Type B pancreatic cell (in vitro differentiated cells): ENCODE measurements around the gene RERE. TPM values are rescaled to one million over a fixed set of nuclear protein-coding genes. Genes with fewer than 3 reads are reported as not detected.
A peak's percentile ranks its signal among the peaks of the same experiment; 100 is the strongest.

Experiments
- DNase-seq: peaks from one replicate; pipeline ENCODE4 v3.0.0; 2021; ENCODE audit warnings: mixed read lengths; ENCODE audit not compliant: unreplicated experiment; ENCODE audit errors: extremely low spot score
- H3K27ac Mint-ChIP-seq: 2 replicates; pipeline ENCODE4 v1.8.0; 2021; ENCODE audit warnings: mild to moderate bottlenecking, mixed read lengths
- H3K27me3 Mint-ChIP-seq: 2 replicates; pipeline ENCODE4 v1.8.0; 2021; ENCODE audit warnings: mixed read lengths
- H3K36me3 Mint-ChIP-seq: 2 replicates; pipeline ENCODE4 v1.8.0; 2021; ENCODE audit warnings: mixed read lengths
- H3K4me1 Mint-ChIP-seq: one replicate; pipeline ENCODE4 v1.8.0; 2021; ENCODE audit warnings: mixed read lengths; ENCODE audit not compliant: unreplicated experiment
- H3K4me3 Mint-ChIP-seq: 2 replicates; pipeline ENCODE4 v1.8.0; 2021; ENCODE audit warnings: mild to moderate bottlenecking, mixed read lengths
- H3K9me3 Mint-ChIP-seq: 2 replicates; pipeline ENCODE4 v1.8.0; 2021; ENCODE audit warnings: mixed read lengths
- total RNA-seq: library from RNA; stranded (reverse); gene quantifications from 2 replicates; pipeline ENCODE4 v1.2.1, GENCODE V29; 2021; ENCODE audit warnings: low replicate concordance
- TF ChIP-seq, protein P1 (sequence below): fragments of 200-600 bp; sonication (generic); conservative IDR thresholded peaks from 2 replicates; pipeline ENCODE4 v1.5.0; 2021; ENCODE audit warnings: antibody characterized with exemption, mild to moderate bottlenecking

The RERE gene
- total RNA-seq, 1 donor from 2014 or later, result 141 TPM

DNA sequence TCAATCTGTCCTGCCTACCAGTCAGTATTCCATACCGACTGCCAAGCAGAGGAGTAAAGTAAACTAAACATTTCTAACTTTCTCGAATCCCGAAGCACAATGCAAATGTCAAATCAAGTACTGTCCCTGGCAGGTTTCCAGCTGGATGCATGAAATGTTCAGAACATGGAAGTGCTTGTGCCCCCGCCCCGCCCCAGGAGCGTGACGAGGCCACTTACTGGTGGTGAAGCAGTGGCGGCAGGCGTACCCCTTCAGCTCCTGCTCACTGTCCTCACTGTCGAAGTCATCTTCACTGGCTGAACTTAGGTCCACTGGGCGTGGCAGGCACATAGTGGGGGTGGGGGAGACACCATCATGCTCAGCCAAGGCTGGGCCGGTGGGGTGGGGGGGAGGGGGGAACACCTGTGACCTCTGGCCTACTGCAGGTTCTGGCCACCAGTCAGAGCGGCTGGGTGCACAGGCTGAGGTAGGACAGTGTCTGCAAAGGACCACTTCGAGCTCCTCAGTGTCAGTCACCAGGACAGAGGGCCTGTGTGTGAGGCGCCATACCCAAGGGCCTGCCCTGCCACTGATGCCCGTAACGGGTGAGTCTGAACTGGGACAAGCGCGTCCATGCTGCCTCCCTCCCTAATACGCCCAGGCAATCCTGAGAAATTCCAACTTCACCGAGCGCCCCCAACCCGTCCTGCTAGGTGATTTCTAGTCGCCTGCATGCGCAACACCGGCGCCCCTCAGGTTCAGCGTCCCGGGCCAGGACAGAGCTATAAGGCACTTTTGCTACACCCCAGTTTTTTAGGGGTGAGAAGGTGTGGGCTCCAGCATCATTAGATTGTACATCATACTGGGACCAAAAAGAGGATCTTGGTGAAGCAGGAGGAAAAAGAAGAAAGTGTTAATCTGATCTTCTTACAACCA lies 452.7 kb downstream of the RERE start:
- Mint-ChIP-seq H3K27me3 (no peaks in the 10 kb centered on the region), H3K9me3 (no peaks in the 10 kb centered on the region), H3K4me1 (peaks cover 23% of the 10 kb centered on the region), H3K36me3 (peaks cover 10% of the 10 kb centered on the region), H3K27ac (no peak overlapping the region), H3K4me3 (no peak overlapping the region)
- TF ChIP-seq, protein P1, sequence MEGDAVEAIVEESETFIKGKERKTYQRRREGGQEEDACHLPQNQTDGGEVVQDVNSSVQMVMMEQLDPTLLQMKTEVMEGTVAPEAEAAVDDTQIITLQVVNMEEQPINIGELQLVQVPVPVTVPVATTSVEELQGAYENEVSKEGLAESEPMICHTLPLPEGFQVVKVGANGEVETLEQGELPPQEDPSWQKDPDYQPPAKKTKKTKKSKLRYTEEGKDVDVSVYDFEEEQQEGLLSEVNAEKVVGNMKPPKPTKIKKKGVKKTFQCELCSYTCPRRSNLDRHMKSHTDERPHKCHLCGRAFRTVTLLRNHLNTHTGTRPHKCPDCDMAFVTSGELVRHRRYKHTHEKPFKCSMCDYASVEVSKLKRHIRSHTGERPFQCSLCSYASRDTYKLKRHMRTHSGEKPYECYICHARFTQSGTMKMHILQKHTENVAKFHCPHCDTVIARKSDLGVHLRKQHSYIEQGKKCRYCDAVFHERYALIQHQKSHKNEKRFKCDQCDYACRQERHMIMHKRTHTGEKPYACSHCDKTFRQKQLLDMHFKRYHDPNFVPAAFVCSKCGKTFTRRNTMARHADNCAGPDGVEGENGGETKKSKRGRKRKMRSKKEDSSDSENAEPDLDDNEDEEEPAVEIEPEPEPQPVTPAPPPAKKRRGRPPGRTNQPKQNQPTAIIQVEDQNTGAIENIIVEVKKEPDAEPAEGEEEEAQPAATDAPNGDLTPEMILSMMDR, result no peak
- no peak for DNase-seq

DNA sequence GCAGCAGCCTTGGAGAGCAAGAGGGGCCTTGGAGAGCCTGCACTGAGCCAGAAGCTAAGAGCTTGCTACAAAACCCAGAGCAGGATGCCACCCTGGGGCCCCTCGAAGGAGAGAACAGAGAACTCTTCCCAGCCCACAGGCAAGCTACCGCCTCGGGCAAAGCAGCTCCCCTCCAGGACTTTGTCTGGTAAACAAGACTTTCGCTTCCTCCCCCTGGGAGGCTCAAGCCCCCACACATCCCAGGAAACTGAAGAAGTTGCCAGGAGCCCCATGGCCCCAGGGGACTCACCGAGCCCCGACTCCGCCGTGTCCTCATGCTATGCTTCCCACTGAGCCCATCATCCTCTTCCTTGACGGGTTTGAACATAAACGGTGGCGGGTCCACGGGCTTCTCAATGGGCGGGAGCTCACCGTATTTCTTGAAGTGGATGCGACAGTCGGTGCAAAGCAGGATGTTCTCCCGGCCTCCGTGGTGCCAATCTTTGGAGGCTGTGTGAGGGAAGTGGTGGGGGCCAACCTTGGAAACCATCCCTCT lies 453.6 kb downstream of the RERE start:
- no peak overlapping the region for H3K27ac Mint-ChIP-seq
- H3K4me3 Mint-ChIP-seq, result no peak overlapping the region
- no peak for DNase-seq
- H3K9me3 Mint-ChIP-seq, result no peaks in the 10 kb centered on the region
- TF ChIP-seq, protein P1, result no peak
- H3K4me1 Mint-ChIP-seq, result peaks cover 18% of the 10 kb centered on the region
- no peaks in the 10 kb centered on the region for H3K27me3 Mint-ChIP-seq
- peaks cover 10% of the 10 kb centered on the region for H3K36me3 Mint-ChIP-seq

DNA sequence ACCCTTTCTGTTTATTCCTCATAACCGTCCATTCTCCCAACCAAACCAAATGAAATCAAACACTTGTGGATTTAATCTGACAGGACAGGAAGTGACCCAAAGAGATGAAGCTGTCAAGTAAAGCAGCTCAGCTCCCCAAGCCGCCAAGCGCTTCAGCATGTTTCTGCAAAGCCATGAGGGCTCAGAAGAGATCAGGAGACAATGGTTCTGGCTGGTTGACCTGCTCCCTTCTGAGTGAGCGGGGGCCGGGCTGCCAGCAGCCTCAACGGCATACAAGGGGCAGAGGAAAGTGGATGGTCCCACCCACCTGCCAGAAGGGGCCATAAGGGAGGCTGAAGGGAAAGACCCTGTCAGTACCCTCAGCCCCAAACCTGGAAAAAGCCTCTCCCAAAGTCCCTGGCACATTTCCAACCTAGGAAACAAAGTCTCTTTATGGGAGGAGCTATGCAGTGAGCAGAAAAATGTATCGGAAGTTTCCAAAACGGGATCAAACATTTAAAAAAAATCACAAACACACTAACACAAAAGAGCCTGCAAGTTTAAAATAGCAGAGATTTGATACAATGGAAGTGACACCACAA lies 454.2 kb downstream of the RERE start:
- H3K27ac Mint-ChIP-seq, result no peak overlapping the region
- peak overlapping the region; percentile 33 for H3K4me3 Mint-ChIP-seq
- H3K36me3 Mint-ChIP-seq, result peaks cover 10% of the 10 kb centered on the region
- no peak for DNase-seq
- H3K4me1 Mint-ChIP-seq, result peaks cover 18% of the 10 kb centered on the region
- H3K27me3 Mint-ChIP-seq, result no peaks in the 10 kb centered on the region
- TF ChIP-seq, protein P1, result no peak
- H3K9me3 Mint-ChIP-seq, result no peaks in the 10 kb centered on the region

GRCh38 chr1:8362701-8363101 lies 454.7 kb downstream of the RERE start:
- DNase-seq, result no peak
- no peak overlapping the region for H3K4me3 Mint-ChIP-seq
- no peaks in the 10 kb centered on the region for H3K27me3 Mint-ChIP-seq
- no peaks in the 10 kb centered on the region for H3K9me3 Mint-ChIP-seq
- H3K4me1 Mint-ChIP-seq, result peaks cover 15% of the 10 kb centered on the region
- no peak overlapping the region for H3K27ac Mint-ChIP-seq
- TF ChIP-seq, protein P1, result no peak
- peaks cover 14% of the 10 kb centered on the region for H3K36me3 Mint-ChIP-seq

DNA sequence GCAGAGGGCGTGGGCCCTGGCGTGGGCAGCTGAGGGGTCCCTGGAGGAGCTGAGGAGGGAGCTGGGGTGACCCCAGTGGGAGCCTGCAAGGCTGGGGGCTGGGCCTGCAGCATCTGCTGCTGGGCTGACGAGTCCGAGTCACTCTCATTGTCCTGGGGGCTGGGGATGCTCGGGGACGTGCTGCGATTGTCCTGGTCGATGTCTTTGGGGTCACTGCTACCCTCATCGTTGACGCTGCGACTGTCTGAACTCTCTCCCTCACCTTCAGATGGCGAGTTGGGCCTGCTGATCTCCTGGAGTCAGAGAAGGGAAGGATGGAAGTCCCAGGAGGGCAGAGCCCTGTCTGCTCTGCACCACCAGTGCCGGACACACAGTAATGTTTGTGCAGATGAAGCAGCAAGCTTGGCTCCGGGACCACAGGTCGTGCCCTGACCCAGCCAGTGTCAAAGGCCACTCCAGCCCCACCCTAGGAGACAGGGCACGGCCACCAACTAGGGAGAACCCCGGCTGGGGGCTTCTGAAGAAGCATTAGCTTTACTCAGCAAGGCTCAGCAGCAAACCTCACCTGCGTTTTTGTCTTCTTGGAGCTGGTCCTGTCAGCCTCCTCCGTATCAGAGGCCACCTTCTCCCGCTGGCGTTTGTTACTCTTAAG lies 456.1 kb downstream of the RERE start:
- no peak for DNase-seq
- Mint-ChIP-seq H3K4me3 (no peak overlapping the region), H3K36me3 (peaks cover 20% of the 10 kb centered on the region), H3K4me1 (peaks cover 5% of the 10 kb centered on the region), H3K27me3 (no peaks in the 10 kb centered on the region), H3K27ac (no peak overlapping the region), H3K9me3 (no peaks in the 10 kb centered on the region)
- TF ChIP-seq, protein P1, result no peak
